ENCODE measurements around the gene RIPK1. TPM values are rescaled to one million over a fixed set of nuclear protein-coding genes. Genes with fewer than 3 reads are reported as not detected.

The RIPK1 gene
- total RNA-seq, 4 donors from 2014 or later, result 8.6 to 12.0 (median 10.3) TPM

- ATAC-seq, result no peak
- DNase-seq, result no peak
- in situ Hi-C loops (cut with MboI; ENCODE audit: low sequenced_read_pairs in 4 of 4) (no loop called here), intact Hi-C loops (cut with DNase I; ENCODE audit: low total_unique reads) (no loop called here)
- no peak overlapping the region for H3K27ac ChIP-seq
- H3K9me3 ChIP-seq, result no peaks in the 10 kb centered on the region
- H3K27me3 ChIP-seq, result no peaks in the 10 kb centered on the region
- TF ChIP-seq POLR2A (IDR thresholded peaks at IDR 0.05), result no peak
- TF ChIP-seq CTCF (IDR thresholded peaks at IDR 0.05 in 4 of 5, conservative IDR thresholded peaks at IDR 0.05 in 1 of 5), result no peak
- no peaks in the 10 kb centered on the region for H3K36me3 ChIP-seq
- H3K4me3 ChIP-seq, result no peak overlapping the region
- peaks cover 8 to 12% of the 10 kb centered on the region in 2 donors for H3K4me1 ChIP-seq
These were observed 31.2 kb upstream of the RIPK1 start for GRCh38 chr6:3036861-3037637.

- no peak for TF ChIP-seq CTCF (IDR thresholded peaks at IDR 0.05 in 4 of 5, conservative IDR thresholded peaks at IDR 0.05 in 1 of 5)
- no peak for TF ChIP-seq POLR2A (IDR thresholded peaks at IDR 0.05)
- no peak overlapping the region for H3K27ac ChIP-seq
- H3K9me3 ChIP-seq, result no peaks in the 10 kb centered on the region
- ATAC-seq (no peak), DNase-seq (no peak)
- peaks cover 8 to 12% of the 10 kb centered on the region in 2 donors for H3K4me1 ChIP-seq
- H3K27me3 ChIP-seq, result no peaks in the 10 kb centered on the region
- H3K36me3 ChIP-seq, result no peaks in the 10 kb centered on the region
- intact Hi-C loops (cut with DNase I; ENCODE audit: low total_unique reads), result no loop called here
- no peak overlapping the region for H3K4me3 ChIP-seq
- in situ Hi-C loops (cut with MboI; ENCODE audit: low sequenced_read_pairs in 4 of 4), result no loop called here
These were observed 30.5 kb upstream of the RIPK1 start for GRCh38 chr6:3037638-3038365.

GRCh38 chr6:3039384-3039783, 28.9 kb upstream of the RIPK1 start:
- H3K27ac ChIP-seq, result no peak overlapping the region
- in situ Hi-C loops (cut with MboI; ENCODE audit: low sequenced_read_pairs in 4 of 4) (no loop called here), intact Hi-C loops (cut with DNase I; ENCODE audit: low total_unique reads) (no loop called here)
- DNase-seq, result no peak
- no peak for TF ChIP-seq POLR2A (IDR thresholded peaks at IDR 0.05)
- TF ChIP-seq CTCF (IDR thresholded peaks at IDR 0.05 in 4 of 5, conservative IDR thresholded peaks at IDR 0.05 in 1 of 5), result no peak
- H3K4me3 ChIP-seq, result no peak overlapping the region
- no peaks in the 10 kb centered on the region for H3K9me3 ChIP-seq
- no peak for ATAC-seq
- no peaks in the 10 kb centered on the region for H3K36me3 ChIP-seq
- peaks cover 8 to 12% of the 10 kb centered on the region in 2 donors for H3K4me1 ChIP-seq
- no peaks in the 10 kb centered on the region for H3K27me3 ChIP-seq

- ATAC-seq, result peak in 1 of 2 donors; percentile 74
- DNase-seq, result no peak
- peaks cover 8 to 12% of the 10 kb centered on the region in 2 donors for H3K4me1 ChIP-seq
- no peak overlapping the region for H3K27ac ChIP-seq
- H3K36me3 ChIP-seq, result no peaks in the 10 kb centered on the region
- no peak overlapping the region for H3K4me3 ChIP-seq
- in situ Hi-C loops (cut with MboI; ENCODE audit: low sequenced_read_pairs in 4 of 4) (no loop called here), intact Hi-C loops (cut with DNase I; ENCODE audit: low total_unique reads) (no loop called here)
- H3K9me3 ChIP-seq, result no peaks in the 10 kb centered on the region
- H3K27me3 ChIP-seq, result no peaks in the 10 kb centered on the region
- TF ChIP-seq POLR2A (IDR thresholded peaks at IDR 0.05), result no peak
- TF ChIP-seq CTCF (IDR thresholded peaks at IDR 0.05 in 4 of 5, conservative IDR thresholded peaks at IDR 0.05 in 1 of 5), result no peak
These were observed 27.1 kb upstream of the RIPK1 start for GRCh38 chr6:3041147-3041546.

Measured in gastrocnemius medialis (tissue), 4 donors.